Mucosa of rectum (tissue), 2 donors: ENCODE data around the gene SYT15.
"Not testable (repeated sequence)": the region's sequence is repeated elsewhere in the genome, so short reads cannot be mapped to it uniquely, and the experiment has no call there.

Source experiments
- H3K27ac ChIP-seq, 2 donors: one replicate each; pipeline ENCODE4 v1.7.0; 2013; ENCODE audit warnings: inconsistent platforms in 2 of 2, low read depth in 2 of 2, low read length in 2 of 2
- H3K27me3 ChIP-seq, 2 donors: one replicate each; pipeline ENCODE4 v1.7.0; 2013; ENCODE audit warnings: low read length in 2 of 2; ENCODE audit not compliant: control insufficient read depth in 2 of 2, insufficient read depth in 2 of 2
- H3K36me3 ChIP-seq, 2 donors: one replicate each; pipeline ENCODE4 v1.7.0; 2013; ENCODE audit warnings: low read length in 2 of 2; ENCODE audit not compliant: control insufficient read depth in 2 of 2, insufficient read depth in 2 of 2
- H3K4me1 ChIP-seq, 2 donors: one replicate each; pipeline ENCODE4 v1.7.0; 2013; ENCODE audit warnings: low read length in 2 of 2, mild to moderate bottlenecking in 1 of 2; ENCODE audit not compliant: control insufficient read depth in 2 of 2, insufficient read depth in 2 of 2
- H3K4me3 ChIP-seq, 2 donors: one replicate each; pipeline ENCODE4 v1.7.0; 2013; ENCODE audit warnings: low read length in 2 of 2
- H3K9ac ChIP-seq, 2 donors: one replicate each; pipeline ENCODE4 v1.7.0; 2013; ENCODE audit warnings: low read length in 2 of 2, low read depth in 1 of 2, mild to moderate bottlenecking in 1 of 2
- H3K9me3 ChIP-seq, 2 donors: one replicate each; pipeline ENCODE4 v1.7.0; 2013; ENCODE audit warnings: low read length in 2 of 2; ENCODE audit not compliant: control insufficient read depth in 2 of 2
- donor health status: healthy.
- donor health status: Normal muscosa, but diverticular disease.

Gene SYT15

GRCh38 chr10:46593307-46593706, 14.4 kb downstream of the SYT15 start:
- not testable (repeated sequence) for H3K9me3 ChIP-seq, H3K36me3 ChIP-seq, H3K9ac ChIP-seq, H3K27me3 ChIP-seq, H3K4me3 ChIP-seq, H3K4me1 ChIP-seq, H3K27ac ChIP-seq

GRCh38 chr10:46594453-46595063, 15.6 kb downstream of the SYT15 start:
- not testable (repeated sequence) for H3K27me3 ChIP-seq

DNA sequence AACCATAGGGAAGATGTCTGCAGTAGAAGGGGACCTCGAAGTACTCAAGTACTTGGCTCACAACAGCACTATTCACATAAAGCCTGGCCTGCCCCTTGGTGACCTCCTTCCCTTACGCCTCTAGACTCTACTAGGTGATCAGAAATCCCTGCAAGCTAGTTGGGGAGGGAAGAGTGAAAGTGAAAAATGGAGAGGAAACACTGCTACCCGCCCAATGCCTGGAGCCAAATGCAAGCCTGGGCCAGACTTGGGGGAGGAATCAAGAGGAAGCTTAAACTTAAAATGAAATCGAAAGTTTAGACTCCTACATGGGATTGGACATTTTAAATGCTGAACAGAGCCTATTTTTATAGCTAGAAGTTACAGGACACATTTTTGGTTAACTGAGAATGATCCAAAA, 17.6 kb downstream of the SYT15 start:
- not testable (repeated sequence) for H3K36me3 ChIP-seq, H3K9me3 ChIP-seq, H3K9ac ChIP-seq, H3K4me1 ChIP-seq, H3K27ac ChIP-seq, H3K4me3 ChIP-seq, H3K27me3 ChIP-seq

More at GRCh38 chr10:46594453-46595063, 15.6 kb downstream of the SYT15 start:
- not testable (repeated sequence) for H3K27ac ChIP-seq, H3K36me3 ChIP-seq, H3K9me3 ChIP-seq, H3K4me3 ChIP-seq, H3K4me1 ChIP-seq, H3K9ac ChIP-seq

GRCh38 chr10:46597616-46598246, 18.8 kb downstream of the SYT15 start:
- not testable (repeated sequence) for H3K27ac ChIP-seq, H3K9me3 ChIP-seq, H3K9ac ChIP-seq, H3K4me1 ChIP-seq, H3K27me3 ChIP-seq, H3K36me3 ChIP-seq
- H3K4me3 ChIP-seq, result peak overlapping the region in 1 of 2 donors; percentile 31

DNA sequence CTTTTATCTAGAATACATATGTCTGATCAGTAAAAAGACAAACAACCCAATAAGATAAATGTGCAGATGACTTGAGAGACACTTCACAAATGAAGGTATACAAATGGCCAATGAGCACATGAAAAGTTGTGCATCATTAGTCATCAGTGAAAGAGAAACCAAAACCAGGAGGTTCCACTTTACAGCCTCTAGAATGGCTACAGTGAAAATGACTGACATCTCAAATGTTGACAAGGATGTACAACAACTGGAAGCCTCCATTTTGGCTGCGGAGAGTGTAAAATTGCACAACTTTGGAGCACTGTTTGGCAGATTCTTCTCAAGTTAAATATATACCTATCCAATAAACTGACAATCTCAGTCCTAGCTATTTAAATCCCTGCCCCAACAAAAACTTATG, 21.6 kb downstream of the SYT15 start:
- not testable (repeated sequence) for H3K36me3 ChIP-seq, H3K9ac ChIP-seq, H3K9me3 ChIP-seq, H3K27me3 ChIP-seq, H3K27ac ChIP-seq, H3K4me1 ChIP-seq, H3K4me3 ChIP-seq

DNA sequence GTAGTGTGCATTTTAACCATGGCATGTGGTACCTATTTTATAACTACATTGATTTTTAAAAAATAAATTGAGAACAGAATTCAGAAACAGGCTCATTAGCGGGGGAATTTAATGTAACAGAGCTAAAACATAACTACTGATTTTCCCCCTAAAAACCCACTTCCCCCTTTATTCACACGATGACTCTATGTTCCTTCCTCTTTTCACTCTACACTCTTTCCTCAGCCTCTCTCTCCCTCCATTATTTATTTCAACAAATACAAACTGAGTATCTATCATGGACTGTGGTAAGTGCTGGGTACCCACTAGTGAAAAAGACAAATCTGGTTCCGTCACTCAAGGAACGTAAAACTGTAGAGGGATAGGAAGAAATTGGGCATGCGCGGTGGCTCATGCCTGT, 36.6 kb downstream of the SYT15 start:
- H3K9ac ChIP-seq, H3K4me1 ChIP-seq, H3K27me3 ChIP-seq, H3K4me3 ChIP-seq, H3K9me3 ChIP-seq, H3K27ac ChIP-seq, H3K36me3 ChIP-seq: not testable (repeated sequence)

DNA sequence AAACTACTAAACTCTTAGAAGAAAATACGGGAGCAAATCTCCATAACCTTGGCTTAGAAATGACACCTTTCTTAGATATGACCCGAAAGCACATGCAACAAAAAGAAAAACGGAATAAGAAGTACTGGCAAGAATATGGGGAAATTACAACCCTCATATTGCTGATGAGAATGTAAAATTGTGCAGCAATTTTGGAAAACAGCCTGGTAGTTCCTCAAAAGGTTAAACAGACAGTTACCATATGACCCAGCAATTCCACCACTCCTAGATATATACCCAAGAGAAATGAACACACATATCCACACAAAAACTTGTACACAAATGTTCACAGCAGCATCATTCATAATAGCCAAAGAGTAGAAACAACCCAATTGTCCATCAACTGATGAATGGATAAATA, 37.3 kb downstream of the SYT15 start:
- not testable (repeated sequence) for H3K27ac ChIP-seq, H3K4me3 ChIP-seq, H3K36me3 ChIP-seq, H3K4me1 ChIP-seq, H3K9ac ChIP-seq, H3K27me3 ChIP-seq, H3K9me3 ChIP-seq

- H3K4me1 ChIP-seq, H3K27me3 ChIP-seq, H3K9me3 ChIP-seq, H3K27ac ChIP-seq, H3K36me3 ChIP-seq, H3K4me3 ChIP-seq, H3K9ac ChIP-seq: not testable (repeated sequence)
Observed at GRCh38 chr10:46617134-46617533, 38.2 kb downstream of the SYT15 start.

GRCh38 chr10:46617913-46618312, 39.0 kb downstream of the SYT15 start:
- not testable (repeated sequence) for H3K9me3 ChIP-seq, H3K36me3 ChIP-seq, H3K27me3 ChIP-seq, H3K4me1 ChIP-seq, H3K4me3 ChIP-seq, H3K9ac ChIP-seq, H3K27ac ChIP-seq

DNA sequence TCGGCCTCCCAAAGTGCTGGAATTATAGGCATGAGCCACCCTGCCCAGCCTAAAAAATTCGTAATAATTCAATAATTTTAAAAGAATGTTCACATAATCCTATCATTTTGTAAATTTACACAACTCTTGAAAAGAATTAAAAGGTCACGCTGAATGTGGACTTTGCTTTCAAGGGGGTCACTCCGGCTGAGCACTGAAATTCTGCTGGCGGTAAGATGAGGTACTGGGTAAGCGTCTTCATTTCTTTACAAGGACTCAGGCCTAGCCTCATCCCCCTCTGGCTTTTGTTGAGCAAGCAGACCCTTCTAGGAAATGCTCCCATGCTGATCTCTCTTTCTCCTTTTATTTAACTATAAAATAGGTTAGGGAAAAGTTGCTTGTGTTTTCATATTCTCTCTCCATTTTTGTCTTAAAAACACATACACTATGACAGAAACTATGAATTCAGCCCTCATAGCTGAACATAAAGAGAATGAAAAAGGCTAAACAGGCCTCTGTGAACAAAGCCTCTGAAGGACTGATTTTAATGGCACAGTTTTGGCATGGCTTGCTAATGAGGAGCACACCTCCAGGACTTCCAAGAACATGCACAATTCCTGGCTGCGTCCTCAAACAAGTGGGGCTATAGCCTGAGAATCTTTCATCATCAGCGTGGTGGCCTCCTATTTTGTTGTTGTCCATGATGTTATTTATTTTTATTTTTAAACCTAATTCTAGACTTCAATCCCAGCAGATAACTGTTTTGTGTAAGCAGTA, 45.1 kb downstream of the SYT15 start:
- H3K4me3 ChIP-seq, H3K27me3 ChIP-seq, H3K36me3 ChIP-seq, H3K4me1 ChIP-seq, H3K9ac ChIP-seq, H3K9me3 ChIP-seq, H3K27ac ChIP-seq: not testable (repeated sequence)
